RKO (cell line): Measurements from ENCODE around the gene DHRSX.

Experiments
- DNase-seq: peaks from one replicate; pipeline ENCODE4 v3.0.0-alpha.2; 2016; ENCODE audit warnings: low spot score

Gene DHRSX

GRCh38 chrX:2193273-2193592 is 307.5 kb downstream of the DHRSX start:
- no peak for DNase-seq

- no peak for DNase-seq
Observed at GRCh38 chrX:2192584-2193272, 308.0 kb downstream of the DHRSX start.

GRCh38 chrX:2188840-2189239 is 311.9 kb downstream of the DHRSX start:
- DNase-seq = no peak

GRCh38 chrX:2188330-2188792 is 312.4 kb downstream of the DHRSX start:
- DNase-seq = no peak

GRCh38 chrX:2187352-2188115 is 313.2 kb downstream of the DHRSX start:
- no peak for DNase-seq

GRCh38 chrX:2185341-2186082 is 315.3 kb downstream of the DHRSX start:
- DNase-seq = no peak

- DNase-seq = no peak
Observed at GRCh38 chrX:2184089-2184488, 316.7 kb downstream of the DHRSX start.

- DNase-seq = no peak
Observed at GRCh38 chrX:2183193-2183725, 317.5 kb downstream of the DHRSX start.

- no peak for DNase-seq
Observed at GRCh38 chrX:2177541-2177940, 323.2 kb downstream of the DHRSX start.

- DNase-seq = no peak
Observed at GRCh38 chrX:2176733-2177132, 324.0 kb downstream of the DHRSX start.

GRCh38 chrX:2176274-2176673 is 324.5 kb downstream of the DHRSX start:
- no peak for DNase-seq

GRCh38 chrX:2172359-2172758 is 328.4 kb downstream of the DHRSX start:
- DNase-seq = no peak
